ENCODE results near the gene STXBP6. TPM values are rescaled to one million over a fixed set of nuclear protein-coding genes. Genes with fewer than 3 reads are reported as not detected.

Gene STXBP6
- total and polyA plus RNA-seq, 2 experiments from 2014 or later: 19.7 to 29.0 TPM

- Mint-ChIP-seq H3K27ac (no peak overlapping the region), H3K27me3 (ENCODE audit: insufficient read depth, low read depth, poor library complexity) (no peaks in the 10 kb centered on the region)
Observed at GRCh38 chr14:25079311-25079710, 29.4 kb upstream of the STXBP6 start.

GRCh38 chr14:25074099-25074685, 24.2 kb upstream of the STXBP6 start:
- Mint-ChIP-seq H3K27ac (no peak overlapping the region), H3K27me3 (ENCODE audit: insufficient read depth, low read depth, poor library complexity) (no peaks in the 10 kb centered on the region), H3K36me3 (ENCODE audit: low read depth) (no peaks in the 10 kb centered on the region), H3K4me1 (peaks cover 8% of the 10 kb centered on the region), H3K4me3 (no peak overlapping the region), H3K9me3 (no peaks in the 10 kb centered on the region)
- Histone ChIP-seq H3K79me2 (replicated peaks; ENCODE audit: insufficient read depth) (no peaks in the 10 kb centered on the region), H4K20me1 (replicated peaks; ENCODE audit: insufficient read depth) (no peaks in the 10 kb centered on the region), H3F3A (replicated peaks; ENCODE audit: low read depth) (no peaks in the 10 kb centered on the region), H3K9me2 (ENCODE audit: insufficient read depth) (no peaks in the 10 kb centered on the region), H3K27me3 (ENCODE audit: insufficient read depth) (no peaks in the 10 kb centered on the region), H3K36me3 (ENCODE audit: insufficient read depth) (no peaks in the 10 kb centered on the region), H3K4me1 (ENCODE audit: insufficient read depth) (no peaks in the 10 kb centered on the region), H3K27ac (ENCODE audit: low read depth) (no peak overlapping the region), H2AFZ (no peak overlapping the region), H3K4me3 (no peak overlapping the region), H3K4me2 (no peak overlapping the region)
- no peak for ATAC-seq
- DNase-seq (ENCODE audit: low spot score): no peak
- TF ChIP-seq NANOG (IDR thresholded peaks at IDR 0.05; ENCODE audit: borderline replicate concordance) (no peak), ZNF331 (CRISPR knock-in tag; IDR thresholded peaks at IDR 0.05; ENCODE audit: low read depth) (no peak), ETS1 (IDR thresholded peaks at IDR 0.05) (no peak), CTCF (conservative IDR thresholded peaks at IDR 0.05; ENCODE audit: low read depth in 2 of 2) (no peak), JUNB (IDR thresholded peaks at IDR 0.05; ENCODE audit: unreplicated experiment) (no peak), ZNF114 (CRISPR knock-in tag; IDR thresholded peaks at IDR 0.05) (no peak)

More at GRCh38 chr14:25079311-25079710, 29.4 kb upstream of the STXBP6 start:
- Mint-ChIP-seq H3K4me1 (no peaks in the 10 kb centered on the region), H3K9me3 (no peaks in the 10 kb centered on the region; the same call in 2 of the 3 replicates), H3K4me3 (no peak overlapping the region), H3K36me3 (ENCODE audit: low read depth) (no peaks in the 10 kb centered on the region)
- Histone ChIP-seq H4K20me1 (replicated peaks; ENCODE audit: insufficient read depth) (no peaks in the 10 kb centered on the region), H3K4me3 (no peak overlapping the region), H3K27ac (ENCODE audit: low read depth) (no peak overlapping the region), H3K79me2 (replicated peaks; ENCODE audit: insufficient read depth) (no peaks in the 10 kb centered on the region), H2AFZ (no peak overlapping the region), H3K4me1 (ENCODE audit: insufficient read depth) (no peaks in the 10 kb centered on the region), H3K36me3 (ENCODE audit: insufficient read depth) (no peaks in the 10 kb centered on the region), H3K9me2 (ENCODE audit: insufficient read depth) (no peaks in the 10 kb centered on the region), H3K4me2 (no peak overlapping the region), H3K27me3 (ENCODE audit: insufficient read depth) (no peaks in the 10 kb centered on the region), H3F3A (replicated peaks; ENCODE audit: low read depth) (no peaks in the 10 kb centered on the region)
- ATAC-seq (no peak), DNase-seq (ENCODE audit: low spot score) (no peak)
- TF ChIP-seq STAT1 (IDR thresholded peaks at IDR 0.05; ENCODE audit: unreplicated experiment) (no peak), REST (IDR thresholded peaks at IDR 0.05; ENCODE audit: unreplicated experiment) (no peak), EZH2 (IDR thresholded peaks at IDR 0.05; ENCODE audit: low read depth, unreplicated experiment) (no peak)

All from GM23338 (cell line).